Kidney (tissue), 14 donors: ENCODE measurements around the gene NDUFB7. TPM values are rescaled to one million over a fixed set of nuclear protein-coding genes. Genes with fewer than 3 reads are reported as not detected.

Experiments
- DNase-seq, 5 donors: peaks; one replicate each; pipeline ENCODE4 v3.0.0-alpha.2; 2013 to 2020
- FAIRE-seq: peaks from 2 replicates; lab custom pipeline; 2012; peaks lifted over from hg19 to GRCh38; lab: Jason Lieb, UNC
- H3K27ac ChIP-seq, 2 donors: one replicate each; pipeline ENCODE4 v1.7.0; 2013; ENCODE audit warnings: low read depth in 2 of 2, low read length in 2 of 2, inconsistent platforms in 1 of 2
- H3K27me3 ChIP-seq: one replicate; pipeline ENCODE4 v1.7.1; 2013; ENCODE audit warnings: low read length, inconsistent platforms; ENCODE audit not compliant: control insufficient read depth, insufficient read depth
- H3K36me3 ChIP-seq, 3 donors: one replicate each; pipeline versions ENCODE4 v1.7.0 to v1.7.1; 2013; ENCODE audit warnings: low read length in 3 of 3, control low read depth in 1 of 3, inconsistent platforms in 1 of 3; ENCODE audit not compliant: insufficient read depth in 3 of 3, control insufficient read depth in 2 of 3
- H3K4me1 ChIP-seq, 3 donors: one replicate each; pipeline versions ENCODE4 v1.7.0 to v1.7.1; 2013; ENCODE audit warnings: low read length in 3 of 3, inconsistent platforms in 1 of 3, low read depth in 1 of 3; ENCODE audit not compliant: control insufficient read depth in 2 of 3, insufficient read depth in 2 of 3
- H3K4me3 ChIP-seq, 3 donors: one replicate each; pipeline versions ENCODE4 v1.7.0 to v1.8.1; 2013; ENCODE audit warnings: low read length in 3 of 3, control low read depth in 1 of 3, inconsistent platforms in 1 of 3
- H3K9ac ChIP-seq, 3 donors: one replicate each; pipeline versions ENCODE4 v1.7.0 to v1.7.1; 2013; ENCODE audit warnings: low read length in 3 of 3, control low read depth in 1 of 3, inconsistent platforms in 1 of 3
- H3K9me3 ChIP-seq, 3 donors: one replicate each; pipeline versions ENCODE4 v1.7.0 to v1.7.1; 2013; ENCODE audit warnings: low read length in 3 of 3, control low read depth in 1 of 3, inconsistent platforms in 1 of 3; ENCODE audit not compliant: control insufficient read depth in 2 of 3, insufficient read depth in 1 of 3
- CTCF ChIP-seq: IDR thresholded peaks from 3 replicates; pipeline ENCODE4 v1.5.1; 2012; ENCODE audit warnings: mild to moderate bottlenecking, moderate library complexity, borderline replicate concordance; ENCODE audit not compliant: insufficient read depth; ENCODE audit errors: extremely low read depth
- intact Hi-C: fragments of 100-400 bp; cut with DNase I; formaldehyde crosslinking; loops from one replicate; pipeline ENCODE4 v1.11.1; 2022
- polyA plus RNA-seq: library from polyadenylated mRNA; stranded (reverse); fragments of 350-450 nt; fragmentation: Illumina TruSeq; extraction: RNeasy Lipid Tissue Mini Kit (QIAGEN cat#74804); gene quantifications from one replicate; pipeline ENCODE4 v1.2.3, GENCODE V29; 2014; ENCODE audit warnings: low read depth, low replicate concordance; ENCODE audit not compliant: insufficient read depth
- total RNA-seq: library from RNA; stranded (reverse); fragmentation: NEBNext Ultra II Directional; extraction: Animal tissue kit (Norgen Biotek cat#: 25700); gene quantifications from one replicate; pipeline ENCODE4 v1.2.1, GENCODE V29; 2021
- donor health status: control.
- donor health status: control.
- donor health status: control.
- donor health status: control.
- donor health status: control.
- donor health status: DM: yes; HTN: yes; CAD: no.
- donor health status: Normal renal cell carcinoma (clear cell type).

NDUFB7 gene
- total and polyA plus RNA-seq, 2 donors from 2014 or later, result 146 to 894 TPM

DNA sequence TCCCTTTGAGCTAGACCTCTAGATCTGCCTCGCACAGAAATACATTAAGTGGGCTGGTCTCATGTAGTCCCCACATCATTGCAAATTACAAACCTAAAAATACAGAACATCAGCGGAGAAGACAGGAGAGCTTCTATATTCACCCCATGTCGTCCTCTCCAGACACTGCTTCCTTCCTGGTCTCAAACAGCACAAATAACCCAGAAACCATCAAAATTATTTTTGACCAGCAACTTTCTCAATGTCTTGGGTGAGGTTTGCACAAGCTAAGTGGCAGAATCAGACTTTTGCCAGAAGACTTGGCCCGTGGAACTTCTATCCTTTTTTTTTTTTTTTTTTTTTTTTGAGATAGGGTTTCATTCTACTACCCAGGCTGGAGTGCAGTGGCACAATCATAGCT, 39.2 kb upstream of the NDUFB7 start:
- no peaks in the 10 kb centered on the region for H3K9me3 ChIP-seq
- H3K4me3 ChIP-seq, result no peak overlapping the region
- H3K9ac ChIP-seq, result no peak overlapping the region
- H3K27ac ChIP-seq, result no peak overlapping the region
- no peaks in the 10 kb centered on the region for H3K4me1 ChIP-seq
- intact Hi-C loops, result no loop called here
- FAIRE-seq, result no peak
- H3K27me3 ChIP-seq, result no peaks in the 10 kb centered on the region
- TF ChIP-seq CTCF, result no peak
- no peak for DNase-seq
- no peaks in the 10 kb centered on the region for H3K36me3 ChIP-seq

DNA sequence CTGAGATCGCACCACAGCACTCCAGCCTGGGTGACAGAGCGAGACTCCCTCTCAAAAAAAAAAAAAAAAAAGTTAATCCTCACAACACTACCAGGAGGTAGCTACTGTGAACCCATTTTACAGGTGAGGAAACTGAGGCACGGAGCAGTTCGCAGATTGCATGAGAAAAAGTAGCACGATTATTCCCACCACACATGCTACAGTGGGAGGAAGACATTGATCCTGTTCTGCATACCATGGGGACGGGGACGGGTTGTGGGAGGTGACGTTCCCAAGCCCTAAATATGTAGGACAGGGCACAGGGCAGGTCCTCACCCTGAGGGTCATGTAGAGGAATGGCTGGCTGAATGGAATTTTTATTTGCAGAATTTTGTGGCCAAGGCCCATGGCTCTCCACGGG, 34.8 kb upstream of the NDUFB7 start:
- FAIRE-seq (no peak), DNase-seq (no peak)
- no peak overlapping the region for H3K9ac ChIP-seq

GRCh38 chr19:14603990-14604387, 32.1 kb upstream of the NDUFB7 start:
- DNase-seq, result no peak
- Histone ChIP-seq H3K4me1 (no peaks in the 10 kb centered on the region), H3K4me3 (no peak overlapping the region), H3K9me3 (peaks cover 0 to 6% (median 0%) of the 10 kb centered on the region in 3 donors), H3K27ac (no peak overlapping the region), H3K9ac (no peak overlapping the region), H3K27me3 (no peaks in the 10 kb centered on the region), H3K36me3 (no peaks in the 10 kb centered on the region)
- no peak for FAIRE-seq
- intact Hi-C loops, result no loop called here
- no peak for TF ChIP-seq CTCF

More for the DNA sequence above, 34.8 kb upstream of the NDUFB7 start:
- H3K27me3 ChIP-seq, result no peaks in the 10 kb centered on the region
- H3K4me3 ChIP-seq, result no peak overlapping the region
- H3K9me3 ChIP-seq, result peaks cover 0 to 6% (median 0%) of the 10 kb centered on the region in 3 donors
- intact Hi-C loops, result no loop called here
- no peak overlapping the region for H3K27ac ChIP-seq
- H3K36me3 ChIP-seq, result no peaks in the 10 kb centered on the region
- TF ChIP-seq CTCF, result no peak
- H3K4me1 ChIP-seq, result no peaks in the 10 kb centered on the region

DNA sequence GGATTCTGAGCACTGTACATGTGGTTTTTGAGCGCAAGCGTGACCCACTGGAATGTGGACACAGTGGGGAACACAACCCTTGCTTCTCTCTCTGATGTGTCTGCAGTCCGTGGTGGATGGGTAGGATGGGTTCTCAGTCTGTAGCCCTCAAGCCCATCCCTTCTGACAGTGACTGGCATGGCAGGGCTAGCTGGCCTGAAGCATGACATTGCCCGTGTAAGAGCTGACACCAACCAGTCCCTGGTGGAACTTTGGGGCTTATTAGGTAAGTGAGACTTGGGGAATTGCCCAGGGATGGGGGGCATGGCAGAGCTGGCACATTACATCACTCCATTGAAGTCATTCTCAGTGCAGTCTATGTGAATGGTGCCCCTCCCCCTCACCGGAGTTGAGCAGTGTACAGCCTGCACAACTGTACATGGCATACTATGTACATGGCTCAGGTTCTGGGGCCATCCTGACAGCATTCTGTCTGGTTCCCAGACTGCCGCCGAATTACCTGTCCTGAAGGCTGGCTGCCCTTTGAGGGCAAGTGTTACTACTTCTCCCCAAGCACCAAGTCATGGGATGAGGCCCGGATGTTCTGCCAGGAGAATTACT, 27.8 kb upstream of the NDUFB7 start:
- FAIRE-seq (no peak), DNase-seq (peak in 1 of 5 donors; percentile 28)
- Histone ChIP-seq H3K4me3 (no peak overlapping the region), H3K9ac (no peak overlapping the region), H3K27me3 (no peaks in the 10 kb centered on the region), H3K4me1 (no peaks in the 10 kb centered on the region), H3K27ac (no peak overlapping the region), H3K36me3 (no peaks in the 10 kb centered on the region), H3K9me3 (peaks cover 0 to 9% (median 4%) of the 10 kb centered on the region in 3 donors)
- intact Hi-C loops, result no loop called here
- no peak for TF ChIP-seq CTCF
